Coronary artery (tissue), 2 donors: ENCODE data around the gene EHMT1.

Experiments
- DNase-seq: peaks from one replicate; pipeline ENCODE4 v3.0.0-alpha.2; 2017; ENCODE audit warnings: low spot score
- H3K27ac ChIP-seq, 2 donors: fragments of 200-600 bp; sonication (generic); one replicate each; pipeline ENCODE4 v1.5.1; 2016 to 2019
- H3K4me3 ChIP-seq: fragments of 200-600 bp; sonication (generic); 2 replicates; pipeline ENCODE4 v1.5.1; 2016; ENCODE audit warnings: mild to moderate bottlenecking, moderate library complexity
- CTCF ChIP-seq: fragments of 200-600 bp; sonication (generic); IDR thresholded peaks from one replicate; pipeline ENCODE4 v1.5.1; 2019; ENCODE audit warnings: antibody characterized with exemption

EHMT1 gene

GRCh38 chr9:137679695-137680305 is 61.0 kb downstream of the EHMT1 start:
- TF ChIP-seq CTCF, result no peak
- Histone ChIP-seq H3K4me3 (no peak overlapping the region), H3K27ac (no peak overlapping the region)
- no peak for DNase-seq

GRCh38 chr9:137680444-137681358 is 61.9 kb downstream of the EHMT1 start:
- Histone ChIP-seq H3K4me3 (no peak overlapping the region), H3K27ac (no peak overlapping the region)
- TF ChIP-seq CTCF, result no peak
- DNase-seq, result no peak

- TF ChIP-seq CTCF, result no peak
- Histone ChIP-seq H3K4me3 (no peak overlapping the region), H3K27ac (no peak overlapping the region)
- DNase-seq, result no peak
These were observed 63.8 kb downstream of the EHMT1 start for GRCh38 chr9:137682428-137683105.

GRCh38 chr9:137683262-137683864 is 64.6 kb downstream of the EHMT1 start:
- H3K4me3 ChIP-seq, result no peak overlapping the region
- TF ChIP-seq CTCF, result no peak
- H3K27ac ChIP-seq, result no peak overlapping the region
- no peak for DNase-seq

GRCh38 chr9:137685035-137685740 is 66.4 kb downstream of the EHMT1 start:
- TF ChIP-seq CTCF, result no peak
- Histone ChIP-seq H3K4me3 (no peak overlapping the region), H3K27ac (no peak overlapping the region)
- no peak for DNase-seq

GRCh38 chr9:137685741-137686420 is 67.1 kb downstream of the EHMT1 start:
- TF ChIP-seq CTCF, result no peak
- DNase-seq, result no peak
- Histone ChIP-seq H3K27ac (no peak overlapping the region), H3K4me3 (no peak overlapping the region)
